Duodenal mucosa (tissue), 2 donors: Measurements from ENCODE around the gene MAML2.

Experiments used
- H3K27ac ChIP-seq: one replicate; pipeline ENCODE4 v1.7.0; 2013; ENCODE audit warnings: low read depth, low read length
- H3K27me3 ChIP-seq, 2 donors: one replicate each; pipeline ENCODE4 v1.7.0; 2013; ENCODE audit warnings: low read length in 2 of 2, control low read depth in 1 of 2; ENCODE audit not compliant: insufficient read depth in 2 of 2, control insufficient read depth in 1 of 2
- H3K36me3 ChIP-seq, 2 donors: one replicate each; pipeline ENCODE4 v1.7.0; 2013; ENCODE audit warnings: low read length in 2 of 2, control low read depth in 1 of 2; ENCODE audit not compliant: insufficient read depth in 2 of 2, control insufficient read depth in 1 of 2
- H3K4me1 ChIP-seq, 2 donors: one replicate each; pipeline ENCODE4 v1.7.0; 2013; ENCODE audit warnings: low read length in 2 of 2, control low read depth in 1 of 2; ENCODE audit not compliant: insufficient read depth in 2 of 2, control insufficient read depth in 1 of 2
- H3K4me3 ChIP-seq, 2 donors: one replicate each; pipeline ENCODE4 v1.7.0; 2013; ENCODE audit warnings: low read length in 2 of 2, low read depth in 1 of 2
- H3K9ac ChIP-seq, 2 donors: one replicate each; pipeline ENCODE4 v1.7.0; 2013; ENCODE audit warnings: low read length in 2 of 2, low read depth in 1 of 2
- H3K9me3 ChIP-seq, 2 donors: one replicate each; pipeline ENCODE4 v1.7.0; 2013; ENCODE audit warnings: low read length in 2 of 2, control low read depth in 1 of 2; ENCODE audit not compliant: control insufficient read depth in 1 of 2

The MAML2 gene

DNA sequence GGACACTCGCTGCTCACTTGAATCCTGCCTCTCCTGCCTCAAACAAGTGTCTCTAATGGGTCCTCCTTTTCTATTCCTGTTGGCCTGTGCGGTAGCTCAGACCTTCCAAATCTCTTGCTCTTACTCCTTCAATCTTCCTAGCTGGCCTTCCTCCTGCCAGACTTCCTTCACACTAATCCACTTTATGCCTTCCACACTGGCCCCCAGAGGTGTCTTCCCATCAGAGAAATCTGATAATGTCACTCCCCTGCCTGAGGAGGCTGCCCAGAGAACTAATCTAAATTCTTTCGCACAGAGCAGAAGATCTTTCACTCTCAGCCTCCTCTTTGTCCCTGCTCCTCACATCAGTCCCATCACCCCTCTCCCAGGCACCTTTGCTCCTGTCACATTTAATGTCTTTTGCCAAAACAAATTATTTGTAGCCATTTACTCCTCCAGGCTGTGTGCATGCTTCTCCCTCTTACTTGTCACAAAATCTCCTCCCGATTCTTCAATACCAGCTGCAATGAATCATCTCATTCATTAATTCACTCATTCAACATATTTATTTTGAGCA lies 175.7 kb downstream of the MAML2 start:
- no peaks in the 10 kb centered on the region for H3K9me3 ChIP-seq
- H3K4me1 ChIP-seq = no peaks in the 10 kb centered on the region
- no peaks in the 10 kb centered on the region for H3K27me3 ChIP-seq
- H3K36me3 ChIP-seq = no peaks in the 10 kb centered on the region
- no peak overlapping the region for H3K4me3 ChIP-seq
- no peak overlapping the region for H3K27ac ChIP-seq
- no peak overlapping the region for H3K9ac ChIP-seq

DNA sequence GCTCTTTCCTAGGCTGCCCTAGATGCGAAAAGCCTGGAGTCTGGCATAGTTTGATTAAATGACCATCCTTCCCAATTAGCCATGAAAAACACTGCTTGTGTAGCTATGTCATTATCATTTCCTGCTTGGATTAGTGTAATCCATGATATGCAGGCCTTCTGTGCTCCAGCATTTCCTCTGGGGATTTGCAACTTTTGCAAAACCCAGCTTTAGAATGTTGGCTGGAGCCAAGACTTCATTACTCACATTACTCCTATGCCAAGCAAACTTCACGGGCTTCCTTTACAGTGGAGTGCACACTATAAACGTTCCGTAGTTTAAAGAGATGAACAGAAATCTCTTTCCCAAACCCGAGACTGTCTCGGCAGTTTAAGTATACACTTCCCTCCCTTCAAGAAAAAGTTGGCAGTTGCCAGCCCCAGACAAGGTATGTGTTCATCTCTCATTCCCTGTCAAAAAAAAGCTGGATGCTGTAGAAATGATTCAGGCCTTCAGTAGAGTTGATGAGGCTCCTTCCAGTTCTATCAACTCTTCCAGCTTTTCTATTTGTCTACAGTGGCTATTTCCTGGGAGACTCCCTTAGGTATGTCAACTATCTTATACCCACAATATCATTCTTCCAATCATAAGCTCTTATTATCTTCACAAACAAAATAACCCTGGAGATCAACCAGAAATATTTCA lies 180.0 kb downstream of the MAML2 start:
- no peaks in the 10 kb centered on the region for H3K9me3 ChIP-seq
- no peaks in the 10 kb centered on the region for H3K4me1 ChIP-seq
- H3K36me3 ChIP-seq = no peaks in the 10 kb centered on the region
- no peak overlapping the region for H3K4me3 ChIP-seq
- H3K27me3 ChIP-seq = no peaks in the 10 kb centered on the region
- no peak overlapping the region for H3K27ac ChIP-seq
- no peak overlapping the region for H3K9ac ChIP-seq

DNA sequence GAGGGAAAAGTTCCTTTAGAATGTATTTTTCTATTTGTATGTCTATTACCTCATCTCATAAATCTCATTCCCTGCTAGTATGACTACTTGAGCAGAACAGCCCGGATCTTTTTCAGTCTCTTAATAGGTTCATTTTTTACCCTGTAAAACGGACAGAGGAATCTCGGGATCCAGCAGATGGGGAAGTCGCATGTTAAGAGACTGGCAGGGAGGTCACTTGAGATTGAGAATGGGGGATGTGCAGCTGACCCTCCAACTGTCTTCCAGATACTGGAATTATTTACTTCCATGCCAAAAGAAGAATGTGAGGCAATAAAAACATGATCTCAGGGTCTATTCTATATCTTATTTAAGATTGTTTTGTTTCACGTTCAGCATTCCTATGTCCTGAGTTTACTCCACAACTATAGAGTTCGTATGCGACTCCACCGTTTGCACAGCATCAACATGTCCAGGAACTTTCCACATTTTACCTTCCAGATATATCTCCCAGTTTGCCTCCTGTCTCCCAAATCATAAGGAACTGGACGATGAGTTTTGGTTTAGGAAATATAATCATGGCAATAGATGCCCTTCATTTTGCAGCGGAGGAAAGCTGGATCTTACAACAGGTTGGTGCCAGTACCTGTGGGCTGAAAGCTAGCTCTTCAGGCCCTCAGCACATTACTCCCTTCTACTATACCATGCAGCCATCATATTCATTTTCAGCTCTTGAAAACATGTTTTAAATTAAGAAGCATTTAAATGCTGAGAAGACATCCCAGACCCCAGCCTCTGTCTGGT lies 181.5 kb downstream of the MAML2 start:
- Histone ChIP-seq H3K9ac (no peak overlapping the region), H3K36me3 (no peaks in the 10 kb centered on the region), H3K4me1 (peaks cover 5 to 13% of the 10 kb centered on the region in 2 donors), H3K27ac (no peak overlapping the region), H3K9me3 (no peaks in the 10 kb centered on the region), H3K4me3 (no peak overlapping the region), H3K27me3 (no peaks in the 10 kb centered on the region)

DNA sequence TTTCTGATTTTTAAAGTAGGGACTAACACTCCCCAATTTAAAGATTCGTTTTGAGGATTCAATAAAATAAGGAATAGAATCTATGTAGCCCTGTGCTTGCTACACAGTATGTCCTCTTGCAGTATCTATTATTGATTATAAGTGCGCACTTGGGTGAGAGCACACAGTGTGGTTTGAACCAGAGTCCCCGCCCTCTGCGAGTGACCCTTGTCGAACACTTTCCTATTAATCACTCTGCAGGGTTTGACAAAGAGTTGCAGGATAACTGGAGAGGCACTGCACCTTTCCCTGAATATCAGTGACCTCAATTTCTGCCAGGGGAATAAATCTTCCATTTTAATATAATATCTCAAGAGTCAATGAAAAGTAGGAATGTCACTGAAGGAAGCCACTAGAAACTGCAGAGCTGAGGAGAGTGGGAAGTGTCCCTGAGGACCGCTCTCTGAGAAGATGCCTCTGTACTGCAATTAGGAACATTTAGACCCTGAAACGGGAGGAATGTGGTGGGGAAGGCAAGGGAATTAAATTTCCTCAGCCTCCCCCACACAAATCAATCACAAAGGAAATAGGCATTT lies 182.2 kb downstream of the MAML2 start:
- no peaks in the 10 kb centered on the region for H3K27me3 ChIP-seq
- no peak overlapping the region for H3K4me3 ChIP-seq
- H3K4me1 ChIP-seq = peaks cover 10 to 19% of the 10 kb centered on the region in 2 donors
- no peak overlapping the region for H3K27ac ChIP-seq
- no peaks in the 10 kb centered on the region for H3K36me3 ChIP-seq
- H3K9ac ChIP-seq = no peak overlapping the region
- H3K9me3 ChIP-seq = no peaks in the 10 kb centered on the region

DNA sequence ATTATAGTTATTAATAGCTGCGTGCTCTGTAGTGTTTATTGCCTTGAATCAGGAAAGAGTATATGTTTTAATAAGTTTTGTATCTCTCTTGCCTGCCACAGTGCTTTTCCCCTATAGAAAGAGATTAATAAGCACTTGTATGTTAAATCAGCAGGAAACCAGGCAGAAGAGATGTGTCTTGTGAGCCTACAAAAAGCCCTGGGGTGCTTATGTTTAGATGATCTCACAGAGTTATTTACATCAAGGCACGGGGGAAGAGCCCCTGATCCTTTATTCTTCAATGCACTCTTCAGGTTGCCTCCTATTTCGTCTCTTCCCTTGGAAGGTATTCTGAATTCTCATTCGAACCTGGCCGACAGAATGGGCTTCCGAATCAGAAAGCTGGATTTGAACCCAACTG lies 183.0 kb downstream of the MAML2 start:
- no peak overlapping the region for H3K27ac ChIP-seq

DNA sequence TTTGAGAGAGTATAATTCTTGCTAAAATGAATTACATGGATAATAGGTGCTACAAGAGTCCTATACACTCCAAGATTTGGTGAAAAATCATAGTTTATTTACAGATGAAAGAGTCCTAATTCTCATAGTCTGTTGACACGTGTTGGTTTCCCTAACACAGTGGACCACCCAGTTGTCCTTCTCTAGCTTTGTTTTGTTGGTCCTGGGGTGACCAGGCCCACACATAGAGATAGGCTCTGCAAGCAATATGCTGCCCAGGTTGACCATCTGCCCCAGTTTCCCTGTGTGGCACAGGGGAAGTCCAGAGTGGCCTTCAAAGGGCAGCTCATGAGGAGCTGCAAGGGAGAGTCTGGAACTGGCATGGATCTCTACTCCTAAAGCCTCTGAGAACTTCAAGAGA lies 184.9 kb downstream of the MAML2 start:
- Histone ChIP-seq H3K36me3 (no peaks in the 10 kb centered on the region), H3K9ac (no peak overlapping the region), H3K9me3 (no peaks in the 10 kb centered on the region), H3K27ac (no peak overlapping the region), H3K27me3 (no peaks in the 10 kb centered on the region), H3K4me3 (no peak overlapping the region), H3K4me1 (peaks cover 10 to 27% of the 10 kb centered on the region in 2 donors)

More for the DNA sequence above, 183.0 kb downstream of the MAML2 start:
- Histone ChIP-seq H3K9me3 (no peaks in the 10 kb centered on the region), H3K36me3 (no peaks in the 10 kb centered on the region), H3K4me1 (peaks cover 10 to 24% of the 10 kb centered on the region in 2 donors), H3K4me3 (no peak overlapping the region), H3K27me3 (no peaks in the 10 kb centered on the region), H3K9ac (no peak overlapping the region)

DNA sequence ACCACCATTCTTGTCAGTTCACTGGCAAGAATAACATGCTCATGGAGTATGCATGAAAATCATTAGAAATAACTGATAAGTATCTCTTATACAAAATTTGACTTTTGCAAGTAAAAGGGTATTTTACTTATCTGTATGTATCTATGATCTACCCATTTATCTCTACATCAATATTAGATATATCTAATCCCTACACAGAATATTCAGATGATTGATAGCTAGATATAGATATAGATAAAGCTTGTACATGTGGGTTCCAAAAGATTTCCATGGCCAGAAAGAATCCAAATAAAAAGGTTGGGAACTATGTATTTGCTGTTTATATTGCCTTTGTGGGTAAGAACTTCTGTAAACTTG lies 185.5 kb downstream of the MAML2 start:
- Histone ChIP-seq H3K9me3 (no peaks in the 10 kb centered on the region), H3K27ac (peak overlapping the region; percentile 33), H3K36me3 (no peaks in the 10 kb centered on the region), H3K9ac (no peak overlapping the region), H3K27me3 (no peaks in the 10 kb centered on the region), H3K4me1 (peaks cover 10 to 27% of the 10 kb centered on the region in 2 donors), H3K4me3 (no peak overlapping the region)

DNA sequence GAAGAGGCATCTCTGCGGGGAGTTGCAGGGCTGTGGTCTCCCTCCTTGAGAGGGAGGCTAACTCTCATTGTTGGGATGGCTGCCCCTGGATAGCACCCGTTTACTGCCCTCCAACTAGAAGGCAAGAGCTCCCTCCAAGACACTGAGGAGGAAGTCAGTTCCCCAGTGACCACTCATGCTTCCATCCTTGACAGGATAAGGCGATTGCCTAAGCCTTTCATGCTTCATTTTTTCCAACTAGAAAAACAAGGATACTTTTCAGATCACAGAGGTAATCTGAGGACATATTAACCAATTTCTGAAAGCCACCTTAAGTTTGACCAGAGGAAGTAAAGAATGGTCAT lies 186.6 kb downstream of the MAML2 start:
- H3K27me3 ChIP-seq = no peaks in the 10 kb centered on the region
- H3K4me3 ChIP-seq = peak overlapping the region in 1 of 2 donors; percentile 7
- H3K9ac ChIP-seq = peak overlapping the region in 1 of 2 donors; percentile 19
- H3K27ac ChIP-seq = peak overlapping the region; percentile 59
- peaks cover 10 to 27% of the 10 kb centered on the region in 2 donors for H3K4me1 ChIP-seq
- H3K36me3 ChIP-seq = no peaks in the 10 kb centered on the region
- no peaks in the 10 kb centered on the region for H3K9me3 ChIP-seq

DNA sequence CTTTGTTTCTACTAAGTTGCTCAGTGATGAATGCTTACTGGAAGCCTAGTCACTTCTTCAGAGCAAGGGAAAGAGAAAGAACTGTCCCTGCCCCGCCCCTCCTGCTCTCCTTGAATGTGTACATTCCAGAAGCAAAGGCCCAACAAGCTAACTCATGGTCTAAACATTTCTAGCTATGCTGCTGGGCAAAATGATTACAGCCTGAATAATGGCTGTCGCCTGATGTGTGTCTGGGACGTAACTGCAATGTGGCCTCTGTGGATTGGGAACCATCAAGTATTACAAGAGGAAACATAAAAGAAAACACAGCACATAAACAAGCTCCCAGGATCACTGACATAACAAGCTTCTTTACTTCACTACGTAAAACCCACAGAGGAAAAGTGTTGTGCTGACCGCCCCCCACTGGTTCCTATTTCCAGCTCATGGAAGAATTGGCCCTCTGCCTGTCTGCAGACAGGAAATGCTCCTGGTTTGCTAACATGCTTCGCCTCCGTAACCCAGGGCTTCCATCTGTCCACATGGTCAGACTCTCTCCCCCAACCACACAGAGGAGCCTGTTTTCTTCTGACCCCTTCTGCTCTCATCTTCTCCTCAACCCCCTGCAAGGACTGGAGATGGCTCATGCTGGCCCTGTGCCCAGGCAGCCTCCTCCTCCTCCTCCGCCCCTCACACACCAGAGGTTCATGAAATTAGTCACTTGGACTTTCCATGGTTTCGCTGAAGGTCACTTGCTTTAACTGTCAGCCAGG lies 187.2 kb downstream of the MAML2 start:
- H3K27me3 ChIP-seq = no peaks in the 10 kb centered on the region
- H3K4me1 ChIP-seq = peaks cover 10 to 27% of the 10 kb centered on the region in 2 donors
- no peak overlapping the region for H3K9ac ChIP-seq
- H3K27ac ChIP-seq = peak overlapping the region; percentile 59
- H3K9me3 ChIP-seq = no peaks in the 10 kb centered on the region
- no peaks in the 10 kb centered on the region for H3K36me3 ChIP-seq
- peak overlapping the region in 1 of 2 donors; percentile 7 for H3K4me3 ChIP-seq
